Activated naive CD4-positive, alpha-beta T cell treated with anti-CD3 and anti-CD28 coated beads, Interleukin-2, amount 50 U/mL, for 72 hours (primary cell): ENCODE measurements around the gene NPHP4. TPM values are rescaled to one million over a fixed set of nuclear protein-coding genes. Genes with fewer than 3 reads are reported as not detected.

Experiments used
- ATAC-seq, 2 donors: fragments of 150-1000 bp; cut with Tn5 transposase; 2 replicates each; pipeline ENCODE4 v1.10.0; 2021; ENCODE audit warnings: mild to moderate bottlenecking in 2 of 2, moderate library complexity in 2 of 2
- DNase-seq, 2 donors: peaks; one replicate each; pipeline ENCODE4 v3.0.0; 2021 to 2022; ENCODE audit warnings: low spot score in 2 of 2
- H3K27ac Mint-ChIP-seq, 2 donors: one replicate each; pipeline ENCODE4 v1.8.0; 2022; ENCODE audit warnings: mild to moderate bottlenecking in 2 of 2, mixed read lengths in 2 of 2
- H3K36me3 Mint-ChIP-seq, 2 donors: one replicate each; pipeline ENCODE4 v1.8.0; 2022; ENCODE audit warnings: mixed read lengths in 2 of 2
- H3K9me3 Mint-ChIP-seq, 2 donors: one replicate each; pipeline ENCODE4 v1.8.0; 2022; ENCODE audit warnings: mixed read lengths in 2 of 2
- total RNA-seq, 2 donors: library from RNA; stranded (reverse); gene quantifications; one replicate each; pipeline ENCODE4 v1.2.3, GENCODE V29; 2022

Gene NPHP4
- total RNA-seq, 2 donors from 2014 or later, result 10.0 to 22.5 TPM

GRCh38 chr1:6011161-6011945, 19.1 kb upstream of the NPHP4 start:
- ATAC-seq (no peak), DNase-seq (no peak)
- peak overlapping the region; percentile 31 to 62 for H3K27ac Mint-ChIP-seq
- H3K9me3 Mint-ChIP-seq, result no peaks in the 10 kb centered on the region
- peaks cover 0 to 7% of the 10 kb centered on the region in 2 donors for H3K36me3 Mint-ChIP-seq

- Mint-ChIP-seq H3K27ac (peak overlapping the region; percentile 7 to 62), H3K36me3 (peaks cover 0 to 4% of the 10 kb centered on the region in 2 donors), H3K9me3 (no peaks in the 10 kb centered on the region)
- no peak for ATAC-seq
- no peak for DNase-seq
Measured at GRCh38 chr1:6010554-6010953, 18.3 kb upstream of the NPHP4 start.

- Mint-ChIP-seq H3K9me3 (no peaks in the 10 kb centered on the region), H3K36me3 (no peaks in the 10 kb centered on the region), H3K27ac (peak overlapping the region in 1 of 2 donors; percentile 30)
- DNase-seq (no peak), ATAC-seq (no peak)
Measured at GRCh38 chr1:6009120-6010040, 17.2 kb upstream of the NPHP4 start.

GRCh38 chr1:6008696-6009095, 16.5 kb upstream of the NPHP4 start:
- H3K27ac Mint-ChIP-seq, result no peak overlapping the region
- no peaks in the 10 kb centered on the region for H3K36me3 Mint-ChIP-seq
- DNase-seq (no peak), ATAC-seq (no peak)
- H3K9me3 Mint-ChIP-seq, result no peaks in the 10 kb centered on the region

- no peak overlapping the region for H3K27ac Mint-ChIP-seq
- no peaks in the 10 kb centered on the region for H3K36me3 Mint-ChIP-seq
- ATAC-seq (no peak), DNase-seq (no peak)
- H3K9me3 Mint-ChIP-seq, result no peaks in the 10 kb centered on the region
Measured at GRCh38 chr1:6008084-6008415, 15.8 kb upstream of the NPHP4 start.

- DNase-seq, result no peak
- peak in 1 of 2 donors; percentile 86 for ATAC-seq
- Mint-ChIP-seq H3K36me3 (no peaks in the 10 kb centered on the region), H3K9me3 (no peaks in the 10 kb centered on the region), H3K27ac (peak overlapping the region in 1 of 2 donors; percentile 55)
Measured at GRCh38 chr1:6007318-6008083, 15.3 kb upstream of the NPHP4 start.

GRCh38 chr1:6006882-6007281, 14.7 kb upstream of the NPHP4 start:
- Mint-ChIP-seq H3K36me3 (no peaks in the 10 kb centered on the region), H3K9me3 (no peaks in the 10 kb centered on the region), H3K27ac (peak overlapping the region in 1 of 2 donors; percentile 55)
- ATAC-seq (no peak), DNase-seq (no peak)

GRCh38 chr1:6005276-6005917, 13.2 kb upstream of the NPHP4 start:
- Mint-ChIP-seq H3K27ac (no peak overlapping the region), H3K36me3 (no peaks in the 10 kb centered on the region), H3K9me3 (no peaks in the 10 kb centered on the region)
- DNase-seq (no peak), ATAC-seq (no peak)

GRCh38 chr1:6004412-6005123, 12.3 kb upstream of the NPHP4 start:
- Mint-ChIP-seq H3K36me3 (no peaks in the 10 kb centered on the region), H3K9me3 (no peaks in the 10 kb centered on the region), H3K27ac (no peak overlapping the region)
- no peak for DNase-seq
- ATAC-seq, result no peak

GRCh38 chr1:6003568-6004411, 11.6 kb upstream of the NPHP4 start:
- Mint-ChIP-seq H3K9me3 (no peaks in the 10 kb centered on the region), H3K36me3 (no peaks in the 10 kb centered on the region), H3K27ac (no peak overlapping the region)
- ATAC-seq (no peak), DNase-seq (no peak)

- no peaks in the 10 kb centered on the region for H3K36me3 Mint-ChIP-seq
- no peak for DNase-seq
- H3K9me3 Mint-ChIP-seq, result no peaks in the 10 kb centered on the region
Measured at GRCh38 chr1:6002714-6003501, 10.7 kb upstream of the NPHP4 start.

GRCh38 chr1:6001992-6002576, 9.9 kb upstream of the NPHP4 start:
- DNase-seq, result no peak
- ATAC-seq, result peak in 1 of 2 donors; percentile 65

More at GRCh38 chr1:6002714-6003501, 10.7 kb upstream of the NPHP4 start:
- ATAC-seq, result peak in 1 of 2 donors; percentile 34
- H3K27ac Mint-ChIP-seq, result no peak overlapping the region

GRCh38 chr1:6000444-6001288, 8.4 kb upstream of the NPHP4 start:
- DNase-seq, result no peak
- no peak for ATAC-seq
- no peaks in the 10 kb centered on the region for H3K9me3 Mint-ChIP-seq
- no peaks in the 10 kb centered on the region for H3K36me3 Mint-ChIP-seq
- peak overlapping the region; percentile 4 to 63 for H3K27ac Mint-ChIP-seq

More at GRCh38 chr1:6001992-6002576, 9.9 kb upstream of the NPHP4 start:
- H3K27ac Mint-ChIP-seq, result no peak overlapping the region
- no peaks in the 10 kb centered on the region for H3K9me3 Mint-ChIP-seq
- H3K36me3 Mint-ChIP-seq, result no peaks in the 10 kb centered on the region
